ENCODE results near the gene SLC6A19. TPM values are rescaled to one million over a fixed set of nuclear protein-coding genes. Genes with fewer than 3 reads are reported as not detected.

The SLC6A19 gene
- total and polyA plus RNA-seq, 4 donors: 0.06 TPM; not detected in 3

DNA sequence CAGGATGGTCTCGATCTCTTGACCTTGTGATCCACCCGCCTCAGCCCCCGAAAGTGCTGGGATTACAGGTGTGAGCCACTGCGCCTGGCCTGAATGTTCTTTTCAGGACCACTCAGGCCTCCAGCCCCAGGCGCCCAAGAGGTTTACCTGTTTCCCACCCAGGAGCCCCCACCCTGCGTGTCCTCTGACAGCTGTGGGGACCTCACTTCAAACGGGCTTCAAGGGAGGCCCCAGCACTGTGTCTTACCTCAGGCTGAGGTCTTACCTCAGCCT lies 19.1 kb upstream of the SLC6A19 start:
- Histone ChIP-seq H3K4me3 (no peak overlapping the region), H3K27me3 (ENCODE audit: control insufficient read depth in 3 of 3, insufficient read depth in 3 of 3, low read length in 2 of 3) (no peaks in the 10 kb centered on the region), H3K27ac (ENCODE audit: low read depth in 1 of 2, low read length in 1 of 2) (no peak overlapping the region), H3K9me3 (ENCODE audit: control insufficient read depth in 4 of 4, insufficient read depth in 3 of 4, low read length in 3 of 4) (peaks cover 0 to 4% (median 0%) of the 10 kb centered on the region in 4 donors), H3K4me1 (ENCODE audit: control insufficient read depth in 5 of 5, insufficient read depth in 5 of 5, low read length in 5 of 5) (peaks cover 0 to 18% (median 8%) of the 10 kb centered on the region in 5 donors), H3K9ac (ENCODE audit: insufficient read depth in 1 of 2, low read length in 2 of 2) (no peak overlapping the region), H3K36me3 (ENCODE audit: control insufficient read depth in 4 of 4, insufficient read depth in 4 of 4, low read length in 4 of 4) (no peaks in the 10 kb centered on the region)
- no peak for TF ChIP-seq CTCF (IDR thresholded peaks at IDR 0.05; ENCODE audit: control extremely low read depth, extremely low read depth)
- 86% methylated on average over 7 of the region's 7 CpGs for WGBS, 2 donors
- DNase-seq (no peak), ATAC-seq (ENCODE audit: insufficient read depth, low FRiP score) (no peak)

DNA sequence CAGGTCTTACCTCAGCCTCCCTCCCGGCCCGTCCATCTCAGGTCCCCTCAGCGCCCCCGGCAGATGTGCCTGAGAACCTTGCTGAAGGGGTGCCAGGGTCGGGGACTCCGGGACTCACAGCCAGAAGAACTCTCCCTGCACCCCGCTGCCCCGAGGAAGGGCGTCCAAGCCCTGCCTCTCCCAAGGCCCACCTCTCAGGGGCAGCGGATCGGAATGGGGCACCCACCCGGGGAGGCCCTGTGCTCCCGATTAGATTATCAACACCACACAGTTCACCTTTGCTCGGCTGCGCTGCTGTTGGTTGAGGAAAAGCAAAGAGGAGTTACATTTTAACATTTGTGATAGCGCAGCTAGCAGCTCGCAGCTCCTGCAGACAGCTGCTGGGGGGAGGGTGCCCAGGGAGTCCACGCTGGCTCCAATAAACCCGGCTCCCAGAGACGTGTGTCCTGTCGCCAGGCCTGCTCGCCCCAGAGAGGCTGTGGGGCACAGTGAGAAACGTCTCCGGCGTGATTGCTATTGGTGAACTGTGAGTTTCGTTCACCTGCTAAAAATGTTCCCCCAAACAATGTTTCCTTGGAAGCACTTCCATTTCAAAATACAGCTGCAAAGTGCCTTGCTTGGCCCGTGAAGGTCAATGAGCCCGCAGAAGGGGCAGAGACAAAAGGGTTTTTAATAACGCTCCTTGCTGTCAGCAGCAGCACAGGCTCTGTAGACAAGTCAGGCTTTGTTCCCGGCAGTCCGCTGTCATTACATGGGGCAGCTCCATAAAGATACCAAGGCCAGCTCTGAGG lies 18.6 kb upstream of the SLC6A19 start:
- DNase-seq (peak in 2 of 3 donors; percentile 43 to 48), ATAC-seq (ENCODE audit: insufficient read depth, low FRiP score) (no peak)
- peaks cover 0 to 18% (median 8%) of the 10 kb centered on the region in 5 donors for H3K4me1 ChIP-seq (ENCODE audit: control insufficient read depth in 5 of 5, insufficient read depth in 5 of 5, low read length in 5 of 5)
- H3K27me3 ChIP-seq (ENCODE audit: control insufficient read depth in 3 of 3, insufficient read depth in 3 of 3, low read length in 2 of 3): no peaks in the 10 kb centered on the region
- TF ChIP-seq CTCF (IDR thresholded peaks at IDR 0.05; ENCODE audit: control extremely low read depth, extremely low read depth): no peak
- H3K27ac ChIP-seq (ENCODE audit: low read depth in 1 of 2, low read length in 1 of 2): no peak overlapping the region
- H3K9me3 ChIP-seq (ENCODE audit: control insufficient read depth in 4 of 4, insufficient read depth in 3 of 4, low read length in 3 of 4): peaks cover 0 to 4% (median 0%) of the 10 kb centered on the region in 4 donors
- WGBS, 2 donors: 71 to 87% methylated on average over 31 of the region's 31 CpGs
- H3K36me3 ChIP-seq (ENCODE audit: control insufficient read depth in 4 of 4, insufficient read depth in 4 of 4, low read length in 4 of 4): no peaks in the 10 kb centered on the region
- H3K9ac ChIP-seq (ENCODE audit: insufficient read depth in 1 of 2, low read length in 2 of 2): no peak overlapping the region
- H3K4me3 ChIP-seq: no peak overlapping the region

GRCh38 chr5:1183424-1184162 lies 17.8 kb upstream of the SLC6A19 start:
- no peak for ATAC-seq (ENCODE audit: insufficient read depth, low FRiP score)
- H3K36me3 ChIP-seq (ENCODE audit: control insufficient read depth in 4 of 4, insufficient read depth in 4 of 4, low read length in 4 of 4): no peaks in the 10 kb centered on the region
- H3K9ac ChIP-seq (ENCODE audit: insufficient read depth in 1 of 2, low read length in 2 of 2): no peak overlapping the region
- no peak overlapping the region for H3K4me3 ChIP-seq
- H3K4me1 ChIP-seq (ENCODE audit: control insufficient read depth in 5 of 5, insufficient read depth in 5 of 5, low read length in 5 of 5): peaks cover 0 to 18% (median 8%) of the 10 kb centered on the region in 5 donors
- 78 to 83% methylated on average over 17 to 18 of the region's 18 CpGs for WGBS, 2 donors
- H3K9me3 ChIP-seq (ENCODE audit: control insufficient read depth in 4 of 4, insufficient read depth in 3 of 4, low read length in 3 of 4): peaks cover 0 to 4% (median 0%) of the 10 kb centered on the region in 4 donors
- no peak for TF ChIP-seq CTCF (IDR thresholded peaks at IDR 0.05; ENCODE audit: control extremely low read depth, extremely low read depth)
- H3K27ac ChIP-seq (ENCODE audit: low read depth in 1 of 2, low read length in 1 of 2): no peak overlapping the region
- no peak for DNase-seq
- H3K27me3 ChIP-seq (ENCODE audit: control insufficient read depth in 3 of 3, insufficient read depth in 3 of 3, low read length in 2 of 3): no peaks in the 10 kb centered on the region

Data from lung (tissue), 12 donors.